K562 (cell line): ENCODE results near the gene HEPACAM2. TPM values are rescaled to one million over a fixed set of nuclear protein-coding genes. Genes with fewer than 3 reads are reported as not detected.

ENCODE experiments used
- ATAC-seq: fragments of 200-7000 bp; cut with Tn5 transposase; 3 replicates; pipeline ENCODE4 v1.9.1; 2020; ENCODE audit warnings: moderate library complexity
- BruUV-seq: library from RNA; stranded (reverse); fragments of 400-500 nt; replicated peaks from 2 replicates; lab custom pipeline; 2021; lab: Mats Ljungman, UMichigan
- CTCF ChIA-PET: fragments of 300-600 bp; formaldehyde crosslinking; extraction: SDS; loops from one replicate; lab custom pipeline; 2021; ENCODE audit warnings: low intra/inter-chr PET ratio; lab: Yijun Ruan, JAX
- POLR2A ChIA-PET: fragments of 300-600, 350-650 bp; sonication (Branson Sonifier 250); formaldehyde crosslinking; extraction: SDS; loops from one replicate; lab custom pipeline; 2021; ENCODE audit warnings: antibody characterized with exemption, inconsistent platforms; lab: Yijun Ruan, JAX
- DNase-seq, 4 experiments: peaks; one replicate each; pipeline versions ENCODE4 v3.0.0 to v3.0.0-alpha.2; 2011 to 2018; ENCODE audit warnings: low spot score in 3 of 4, mixed read lengths in 3 of 4; ENCODE audit errors: extremely low read depth in 1 of 4
- FAIRE-seq: peaks from 2 replicates; lab custom pipeline; 2011; peaks lifted over from hg19 to GRCh38; lab: Jason Lieb, UNC
- H2AFZ ChIP-seq: 2 replicates; pipeline ENCODE4 v1.6.0; 2011; ENCODE audit warnings: low read depth, low read length, control low read depth, inconsistent platforms
- H3K27ac ChIP-seq: fragments of 200-600 bp; 3 replicates; pipeline ENCODE4 v1.8.0; 2011; ENCODE audit warnings: low read depth, mild to moderate bottlenecking, control low read depth, inconsistent platforms, low read length, moderate library complexity, mixed read lengths; ENCODE audit errors: extremely low read depth
- H3K27me3 ChIP-seq, 2 experiments: fragments of 300-600 bp in 1 of 2; 2 replicates in 1 of 2; 3 replicates in 1 of 2; pipeline versions ENCODE4 v1.6.0 to v1.8.0; 2011; ENCODE audit warnings: inconsistent platforms in 2 of 2, low read length in 2 of 2, mild to moderate bottlenecking in 1 of 2, mixed read lengths in 1 of 2, moderate library complexity in 1 of 2; ENCODE audit not compliant: control insufficient read depth in 2 of 2, insufficient read depth in 2 of 2
- H3K36me3 ChIP-seq: fragments of 300-600 bp; 3 replicates; pipeline ENCODE4 v1.8.0; 2011; ENCODE audit warnings: mild to moderate bottlenecking, low read length, inconsistent platforms; ENCODE audit not compliant: control insufficient read depth, insufficient read depth
- H3K4me1 ChIP-seq, 2 experiments: fragments of 200-600 bp in 1 of 2; replicated peaks in 1 of 2; 2 replicates in 1 of 2; 3 replicates in 1 of 2; pipeline versions ENCODE4 v1.5.1 to v1.8.0; 2011; ENCODE audit warnings: inconsistent platforms in 2 of 2, low read length in 2 of 2, mild to moderate bottlenecking in 1 of 2, mixed read lengths in 1 of 2, moderate library complexity in 1 of 2; ENCODE audit not compliant: control insufficient read depth in 2 of 2, insufficient read depth in 2 of 2
- H3K4me2 ChIP-seq: 2 replicates; pipeline ENCODE4 v1.6.1; 2011; ENCODE audit warnings: low read length, control low read depth, inconsistent platforms, mixed read lengths; ENCODE audit not compliant: insufficient read depth
- H3K4me3 ChIP-seq: fragments of 200-600 bp; sonication (generic), shearing (Covaris generic); 2 replicates; pipeline ENCODE4 v1.5.1; 2016; ENCODE audit warnings: control low read depth, inconsistent platforms
- H3K79me2 ChIP-seq: fragments of 200-600 bp; 3 replicates; pipeline ENCODE4 v1.8.0; 2011; ENCODE audit warnings: low read length, inconsistent platforms; ENCODE audit not compliant: control insufficient read depth, insufficient read depth
- H3K9ac ChIP-seq, 2 experiments: 2 replicates each; pipeline versions ENCODE4 v1.6.0 to v1.6.1; 2011; ENCODE audit warnings: low read depth in 2 of 2, low read length in 2 of 2, control low read depth in 1 of 2, inconsistent platforms in 1 of 2, mild to moderate bottlenecking in 1 of 2, mixed read lengths in 1 of 2; ENCODE audit not compliant: insufficient read depth in 1 of 2
- H3K9me1 ChIP-seq: one replicate; pipeline ENCODE4 v1.6.0; 2011; ENCODE audit warnings: inconsistent platforms, mild to moderate bottlenecking, low read length, moderate library complexity; ENCODE audit not compliant: control insufficient read depth, insufficient read depth
- H3K9me3 ChIP-seq: replicated peaks from 2 replicates; pipeline ENCODE4 v1.5.1; 2011; ENCODE audit warnings: low read depth, low read length, inconsistent platforms; ENCODE audit not compliant: control insufficient read depth, insufficient read depth
- H4K20me1 ChIP-seq: replicated peaks from 2 replicates; pipeline ENCODE4 v1.6.1; 2011; ENCODE audit warnings: low read length, inconsistent platforms, mixed read lengths; ENCODE audit not compliant: control insufficient read depth, insufficient read depth
- CEBPG ChIP-seq, 3 experiments: fragments of 200-800 bp in 1 of 3; sonication (Bioruptor generic) in 1 of 3; sonication (generic) in 1 of 3; formaldehyde crosslinking in 1 of 3; IDR thresholded peaks in 2 of 3; conservative IDR thresholded peaks in 1 of 3; 2 replicates each; pipeline versions ENCODE4 v1.6.1 to v1.8.0; 2016 to 2022; ENCODE audit warnings: missing compliant biosample characterization in 2 of 3, missing genetic modification characterization in 2 of 3, mild to moderate bottlenecking in 1 of 3, missing genetic modification reagents in 1 of 3
- CREB1 ChIP-seq, 2 experiments: sonication (generic) in 1 of 2; formaldehyde crosslinking in 1 of 2; IDR thresholded peaks; 2 replicates each; pipeline versions ENCODE4 v1.6.1 to v1.8.0; 2012 to 2022; ENCODE audit warnings: inconsistent platforms in 1 of 2, mild to moderate bottlenecking in 1 of 2, missing genetic modification reagents in 1 of 2, moderate library complexity in 1 of 2
- MAFF ChIP-seq: IDR thresholded peaks from 2 replicates; pipeline ENCODE4 v1.6.1; 2012; ENCODE audit warnings: low read length, improper control_type of control experiment
- RAD21 ChIP-seq, 2 experiments: fragments of 250-450 bp in 1 of 2; fragments of 450-650 bp in 1 of 2; sonication (Bioruptor Pico) in 1 of 2; formaldehyde crosslinking in 1 of 2; IDR thresholded peaks in 1 of 2; conservative IDR thresholded peaks in 1 of 2; 2 replicates each; pipeline versions ENCODE4 v1.4.0 to v1.8.0; 2020 to 2022; ENCODE audit warnings: mild to moderate bottlenecking in 2 of 2, moderate library complexity in 1 of 2
- SAFB2 ChIP-seq: fragments of 200-400 bp; formaldehyde crosslinking; IDR thresholded peaks from 2 replicates; pipeline ENCODE4 v1.6.1; 2018; ENCODE audit warnings: borderline replicate concordance, low read length, low read depth, moderate library complexity; ENCODE audit not compliant: severe bottlenecking
- TFE3 ChIP-seq: fragments of 450-650 bp; formaldehyde crosslinking; IDR thresholded peaks from 2 replicates; pipeline ENCODE4 v1.4.0; 2020; ENCODE audit warnings: mild to moderate bottlenecking, mixed read lengths
- ZC3H11A ChIP-seq: IDR thresholded peaks from 2 replicates; pipeline ENCODE4 v1.6.1; 2012; ENCODE audit warnings: low read depth, low read length, improper control_type of control experiment
- ZNF717 ChIP-seq: fragments of 250-450 bp; sonication (Bioruptor Pico); IDR thresholded peaks from 2 replicates; pipeline ENCODE4 v1.5.0; 2021
- ZNF740 ChIP-seq, 3 experiments: fragments of 200-800 bp in 1 of 3; sonication (Bioruptor generic) in 1 of 3; sonication (generic) in 1 of 3; formaldehyde crosslinking in 1 of 3; IDR thresholded peaks; 2 replicates each; pipeline versions ENCODE4 v1.6.1 to v1.8.0; 2016 to 2022; ENCODE audit warnings: mild to moderate bottlenecking in 2 of 3, missing compliant biosample characterization in 2 of 3, missing genetic modification characterization in 2 of 3, missing genetic modification reagents in 1 of 3
- ZNF764 ChIP-seq: fragments of 250-450 bp; sonication (Bioruptor Pico); IDR thresholded peaks from 2 replicates; pipeline ENCODE4 v1.4.0; 2020; ENCODE audit warnings: low read depth, mild to moderate bottlenecking, moderate library complexity
- ZNF780A ChIP-seq: fragments of 250-450 bp; sonication (Bioruptor Pico); IDR thresholded peaks from 2 replicates; pipeline ENCODE4 v1.5.0; 2021; ENCODE audit warnings: mild to moderate bottlenecking
- WGBS: fragments of 100-300 bp; shearing (Covaris generic); methylation state at CpG from one replicate; pipeline ENCODE4 v1.1.6; 2016; ENCODE audit warnings: low coverage, mixed read lengths; ENCODE audit not compliant: insufficient coverage; ENCODE audit errors: missing lambda C conversion rate; 5-methylcytosine and 5-hydroxymethylcytosine counted together
- in situ Hi-C: fragments of 300-500 bp; cut with MboI; formaldehyde crosslinking; loops from 4 replicates; pipeline ENCODE4 v1.15.0; 2018; ENCODE audit warnings: inconsistent platforms, mixed read lengths
- intact Hi-C: fragments of 100-400 bp; cut with micrococcal nuclease; formaldehyde crosslinking; loops from 2 replicates; pipeline ENCODE4 v1.14.2; 2022
- polyA plus RNA-seq, 8 experiments: library from polyadenylated mRNA; depleted of rRNA in 4 of 8; stranded (reverse) in 5 of 8; unstranded in 3 of 8; fragments of >200 nt; fragmentation: Nextera tagmentation in 2 of 8; fragmentation: Illumina TruSeq in 1 of 8; extraction: Ambion mirVana in 2 of 8; extraction: Trizol in 1 of 8; gene quantifications; 2 replicates each; pipeline versions ENCODE4 v1.2.1 to v1.2.3, GENCODE V29; 2011 to 2014; ENCODE audit warnings: inconsistent platforms in 1 of 8, missing spikeins in 1 of 8
- total RNA-seq, 7 experiments: library from RNA; depleted of rRNA in 6 of 7; stranded (reverse); fragments of >200 nt in 6 of 7; fragmentation: Illumina TruSeq in 2 of 7; extraction: Trizol in 2 of 7; gene quantifications; 2 replicates each; pipeline versions ENCODE4 v1.2.1 to v1.2.3, GENCODE V29; 2011 to 2021; ENCODE audit warnings: low replicate concordance in 1 of 7

The HEPACAM2 gene
- total and polyA plus RNA-seq, 9 of the 15 experiments (the other 6 are each of a cell fraction or from before 2014, with no cell fraction given): 2.0 to 6.5 (median 3.9) TPM

- Histone ChIP-seq H3K36me3 (no peaks in the 10 kb centered on the region), H3K27ac (no peak overlapping the region), H3K9ac (no peak overlapping the region), H3K4me1 (peaks cover 0 to 4% of the 10 kb centered on the region in 2 experiments; a peak in 2 of 5 replicates), H3K9me1 (no peaks in the 10 kb centered on the region), H3K4me3 (no peak overlapping the region), H3K9me3 (no peaks in the 10 kb centered on the region), H3K79me2 (peaks cover 5% of the 10 kb centered on the region; the same call in 1 of the 3 replicates), H3K4me2 (no peak overlapping the region), H2AFZ (no peak overlapping the region), H3K27me3 (no peaks in the 10 kb centered on the region), H4K20me1 (no peaks in the 10 kb centered on the region)
- ATAC-seq: no peak
- 26% methylated on average over 4 of the region's 4 CpGs for WGBS
- intact Hi-C loops (loop anchor here (10.0 kb wide), 1 partner anchor 845 kb away; no protein-coding TSS in a partner anchor), in situ Hi-C loops (loop anchor here (5.0 kb wide), 1 partner anchor 307 kb away; no protein-coding TSS in a partner anchor)
- no peak for DNase-seq
- no peak for TF ChIP-seq CREB1 (IDR thresholded peaks at IDR 0.05)
- TF ChIP-seq CREB1 (CRISPR knock-in tag; IDR thresholded peaks at IDR 0.05): no peak
- no peak for TF ChIP-seq ZC3H11A
- TF ChIP-seq ZNF717 (CRISPR knock-in tag): no peak
- no peak for TF ChIP-seq ZNF764
- TF ChIP-seq MAFF: no peak
- TF ChIP-seq RAD21 (CRISPR knock-in tag; conservative IDR thresholded peaks at IDR 0.05 in 1 of 2, IDR thresholded peaks at IDR 0.05 in 1 of 2): no peak
- no peak for TF ChIP-seq ZNF740 (CRISPR knock-in tag; IDR thresholded peaks at IDR 0.05)
- TF ChIP-seq ZNF740 (tag; IDR thresholded peaks at IDR 0.05): no peak
- TF ChIP-seq TFE3 (CRISPR knock-in tag): no peak
- TF ChIP-seq SAFB2: no peak
- no peak for TF ChIP-seq ZNF780A
- no peak for TF ChIP-seq CEBPG (CRISPR knock-in tag; IDR thresholded peaks at IDR 0.05)
- no peak for TF ChIP-seq CEBPG (tag; conservative IDR thresholded peaks at IDR 0.05 in 1 of 2, IDR thresholded peaks at IDR 0.05 in 1 of 2)
- FAIRE-seq: no peak
- ChIA-PET POLR2A (interaction anchor here (1.7 kb wide), 1 partner anchor 8 kb away, joined by 6 read pairs; the partner anchor contains the start of gene VPS50), CTCF (no interaction called here)
- BruUV-seq: no TSS peak
Measured at GRCh38 chr7:93239824-93240223, 13.6 kb upstream of the HEPACAM2 start.
